ENCODE measurements around the gene VCPKMT.

- TF ChIP-seq RAD21 (CRISPR knock-in tag; conservative IDR thresholded peaks at IDR 0.05 in 1 of 2, IDR thresholded peaks at IDR 0.05 in 1 of 2) = no peak
- TF ChIP-seq ZNF174 (CRISPR knock-in tag; IDR thresholded peaks at IDR 0.05) = no peak
- TF ChIP-seq POLR2AphosphoS5 (IDR thresholded peaks at IDR 0.05; ENCODE audit: control insufficient read depth, insufficient read depth, low read depth, low read length) = no peak
- no peak for TF ChIP-seq CTCF (IDR thresholded peaks at IDR 0.05 in 2 of 3, conservative IDR thresholded peaks at IDR 0.05 in 1 of 3; ENCODE audit: insufficient read depth in 2 of 3, low read depth in 1 of 3, low read length in 3 of 3)
- no peak for TF ChIP-seq ZNF282 (CRISPR knock-in tag; IDR thresholded peaks at IDR 0.05)
- TF ChIP-seq AFF4 (CRISPR knock-in tag; IDR thresholded peaks at IDR 0.05) = no peak
- TF ChIP-seq PHF20 (IDR thresholded peaks at IDR 0.05; ENCODE audit: partially characterized antibody) = no peak
- TF ChIP-seq MECOM (CRISPR knock-in tag; IDR thresholded peaks at IDR 0.05) = no peak
- no peak for TF ChIP-seq PREB (CRISPR knock-in tag; IDR thresholded peaks at IDR 0.05)
- TF ChIP-seq NFIC (IDR thresholded peaks at IDR 0.05) = no peak
These were observed 22.8 kb upstream of the VCPKMT start for GRCh38 chr14:50139192-50139591.

Data from K562 (cell line).